LNCaP clone FGC (cell line): ENCODE results near the gene KCNH2.
"Not testable (repeated sequence)": the region's sequence is repeated elsewhere in the genome, so short reads cannot be mapped to it uniquely, and the experiment has no call there.

Experiments
- DNase-seq: peaks from one replicate; pipeline ENCODE4 v3.0.0-alpha.2; 2011; ENCODE audit warnings: low read depth
- H3K4me3 ChIP-seq: 2 replicates; pipeline ENCODE4 v1.5.1; 2011; ENCODE audit warnings: mild to moderate bottlenecking, low read depth, low read length, control low read depth
- TF ChIP-seq, protein P1 (sequence below): IDR thresholded peaks from 2 replicates; pipeline ENCODE4 v1.5.1; 2012; ENCODE audit warnings: mild to moderate bottlenecking; ENCODE audit not compliant: control insufficient read depth, insufficient read depth; ENCODE audit errors: extremely low read depth

Gene KCNH2

DNA sequence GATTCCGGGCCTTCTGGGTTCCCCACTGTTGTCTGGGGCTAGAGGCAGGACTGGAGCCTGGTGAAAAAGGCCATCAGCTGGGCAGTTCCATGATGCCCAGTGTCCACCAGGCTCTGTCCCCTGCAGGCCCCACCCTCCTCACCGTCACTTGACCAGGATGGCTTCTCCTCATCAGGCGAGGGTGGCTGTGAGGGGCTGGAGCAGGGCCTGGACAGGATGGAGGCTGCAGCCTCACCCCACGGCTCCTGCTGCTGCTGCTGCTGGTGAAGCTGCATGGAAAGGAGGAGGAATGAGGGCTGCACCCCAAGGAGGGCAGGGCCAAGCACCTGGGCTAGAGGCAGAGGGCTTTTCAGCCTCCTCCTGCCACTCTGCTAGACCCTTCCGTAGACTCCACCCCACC, 37.8 kb upstream of the KCNH2 start:
- no peak overlapping the region for H3K4me3 ChIP-seq
- TF ChIP-seq, protein P1, sequence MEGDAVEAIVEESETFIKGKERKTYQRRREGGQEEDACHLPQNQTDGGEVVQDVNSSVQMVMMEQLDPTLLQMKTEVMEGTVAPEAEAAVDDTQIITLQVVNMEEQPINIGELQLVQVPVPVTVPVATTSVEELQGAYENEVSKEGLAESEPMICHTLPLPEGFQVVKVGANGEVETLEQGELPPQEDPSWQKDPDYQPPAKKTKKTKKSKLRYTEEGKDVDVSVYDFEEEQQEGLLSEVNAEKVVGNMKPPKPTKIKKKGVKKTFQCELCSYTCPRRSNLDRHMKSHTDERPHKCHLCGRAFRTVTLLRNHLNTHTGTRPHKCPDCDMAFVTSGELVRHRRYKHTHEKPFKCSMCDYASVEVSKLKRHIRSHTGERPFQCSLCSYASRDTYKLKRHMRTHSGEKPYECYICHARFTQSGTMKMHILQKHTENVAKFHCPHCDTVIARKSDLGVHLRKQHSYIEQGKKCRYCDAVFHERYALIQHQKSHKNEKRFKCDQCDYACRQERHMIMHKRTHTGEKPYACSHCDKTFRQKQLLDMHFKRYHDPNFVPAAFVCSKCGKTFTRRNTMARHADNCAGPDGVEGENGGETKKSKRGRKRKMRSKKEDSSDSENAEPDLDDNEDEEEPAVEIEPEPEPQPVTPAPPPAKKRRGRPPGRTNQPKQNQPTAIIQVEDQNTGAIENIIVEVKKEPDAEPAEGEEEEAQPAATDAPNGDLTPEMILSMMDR, result no peak
- DNase-seq, result no peak

DNA sequence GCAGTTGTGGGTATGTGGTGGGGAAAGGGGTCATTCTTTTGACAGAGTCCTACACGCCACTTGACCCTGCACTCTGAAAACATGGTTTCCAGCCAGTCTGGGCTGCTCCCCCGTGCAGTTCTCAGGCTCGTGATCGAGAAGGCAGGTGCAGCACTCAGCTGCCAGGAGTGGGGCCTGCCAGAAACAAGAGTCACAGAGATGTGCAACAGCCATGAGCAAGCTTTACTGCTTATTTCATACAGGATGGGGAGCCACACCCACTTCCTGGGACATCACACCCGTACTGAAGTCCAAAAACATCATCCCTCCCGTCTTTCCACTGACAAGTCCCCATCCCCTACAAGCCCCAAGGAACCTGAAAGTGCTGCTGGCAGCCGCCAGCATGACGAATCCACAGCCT, 36.8 kb upstream of the KCNH2 start:
- no peak overlapping the region for H3K4me3 ChIP-seq
- TF ChIP-seq, protein P1, result no peak
- no peak for DNase-seq

DNA sequence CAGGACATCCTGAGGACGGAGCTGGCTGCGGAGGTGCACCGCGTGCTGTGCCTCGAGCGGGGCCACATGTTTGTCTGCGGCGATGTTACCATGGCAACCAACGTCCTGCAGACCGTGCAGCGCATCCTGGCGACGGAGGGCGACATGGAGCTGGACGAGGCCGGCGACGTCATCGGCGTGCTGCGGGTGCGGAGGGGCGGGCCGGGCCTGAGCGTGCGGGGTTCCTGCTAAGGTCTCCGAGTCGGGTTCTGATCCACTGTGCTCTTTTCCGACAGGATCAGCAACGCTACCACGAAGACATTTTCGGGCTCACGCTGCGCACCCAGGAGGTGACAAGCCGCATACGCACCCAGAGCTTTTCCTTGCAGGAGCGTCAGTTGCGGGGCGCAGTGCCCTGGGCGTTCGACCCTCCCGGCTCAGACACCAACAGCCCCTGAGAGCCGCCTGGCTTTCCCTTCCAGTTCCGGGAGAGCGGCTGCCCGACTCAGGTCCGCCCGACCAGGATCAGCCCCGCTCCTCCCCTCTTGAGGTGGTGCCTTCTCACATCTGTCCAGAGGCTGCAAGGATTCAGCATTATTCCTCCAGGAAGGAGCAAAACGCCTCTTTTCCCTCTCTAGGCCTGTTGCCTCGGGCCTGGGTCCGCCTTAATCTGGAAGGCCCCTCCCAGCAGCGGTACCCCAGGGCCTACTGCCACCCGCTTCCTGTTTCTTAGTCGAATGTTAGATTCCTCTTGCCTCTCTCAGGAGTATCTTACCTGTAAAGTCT, 35.8 kb upstream of the KCNH2 start:
- DNase-seq, result no peak

DNA sequence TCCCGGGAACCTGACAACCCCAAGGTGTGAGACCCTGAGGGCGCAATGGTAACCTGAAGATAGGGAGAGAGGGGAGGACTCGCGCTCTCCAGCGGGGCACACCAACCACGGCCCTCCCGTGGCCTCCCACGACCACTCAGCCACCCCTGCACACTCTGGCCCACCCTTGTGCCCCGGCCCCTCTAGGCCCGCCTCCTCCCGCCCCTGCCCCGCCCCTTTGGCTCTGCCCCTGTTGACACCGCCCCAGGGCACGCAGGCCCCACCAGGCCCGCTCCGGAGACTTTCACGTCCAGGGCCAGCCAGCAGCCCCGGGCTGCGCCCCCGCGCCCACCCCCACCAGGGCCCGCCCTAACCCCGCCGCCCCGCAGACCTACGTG, 35.2 kb upstream of the KCNH2 start:
- DNase-seq, result no peak
- no peak overlapping the region for H3K4me3 ChIP-seq
- TF ChIP-seq, protein P1, result no peak

More for the DNA sequence above, 35.8 kb upstream of the KCNH2 start:
- TF ChIP-seq, protein P1, result no peak
- H3K4me3 ChIP-seq, result no peak overlapping the region

DNA sequence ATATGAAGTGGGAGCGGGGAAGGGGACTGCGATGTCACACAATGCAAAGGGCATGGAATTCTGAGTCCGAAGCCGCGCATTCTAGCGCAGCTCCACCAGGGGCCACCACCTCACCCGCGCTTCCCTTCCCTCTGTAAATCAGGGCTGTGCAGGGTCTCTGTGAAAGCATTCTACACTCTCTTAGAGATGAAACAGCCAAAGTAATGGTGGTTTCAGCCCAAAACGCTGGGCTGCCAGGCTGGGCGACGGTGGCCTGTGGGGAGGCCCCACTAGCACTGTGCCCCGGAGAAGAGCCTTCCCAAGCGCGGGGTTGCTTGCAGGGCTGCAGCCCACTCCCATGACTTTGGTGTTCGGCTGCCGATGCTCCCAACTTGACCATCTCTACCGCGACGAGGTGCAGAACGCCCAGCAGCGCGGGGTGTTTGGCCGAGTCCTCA, 34.8 kb upstream of the KCNH2 start:
- TF ChIP-seq, protein P1, result peak; percentile 25; the same call in 1 of the 2 replicates
- H3K4me3 ChIP-seq, result no peak overlapping the region
- DNase-seq, result no peak

DNA sequence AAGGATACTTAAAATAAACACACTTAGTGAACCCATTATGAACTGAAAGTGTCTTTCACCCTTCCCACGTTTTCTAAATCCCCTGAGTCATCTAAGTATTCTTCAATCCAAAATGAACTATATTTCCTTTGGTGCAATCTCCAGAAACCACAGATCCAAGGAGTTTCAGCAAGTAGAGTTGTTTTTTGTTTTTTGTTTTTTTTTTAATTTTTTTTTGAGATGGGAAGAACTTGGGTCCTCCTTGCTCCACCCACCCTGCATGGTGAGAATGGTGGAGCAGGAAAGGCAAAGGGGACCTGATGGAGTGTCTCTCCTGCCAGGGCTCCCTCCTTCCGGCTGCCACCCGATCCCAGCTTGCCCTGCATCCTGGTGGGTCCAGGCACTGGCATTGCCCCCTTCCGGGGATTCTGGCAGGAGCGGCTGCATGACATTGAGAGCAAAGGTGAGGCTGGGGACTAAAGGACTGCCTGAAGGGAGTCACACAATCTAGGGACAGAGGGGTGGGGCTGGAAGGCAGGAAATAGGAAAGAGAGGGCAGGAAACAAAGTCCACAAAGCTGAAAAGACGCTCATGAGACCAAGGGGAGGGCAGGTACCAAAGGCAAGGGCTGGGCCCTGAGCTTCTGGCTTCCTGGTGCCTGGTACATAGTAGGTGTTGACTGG, 34.0 kb upstream of the KCNH2 start:
- TF ChIP-seq, protein P1, result no peak

DNA sequence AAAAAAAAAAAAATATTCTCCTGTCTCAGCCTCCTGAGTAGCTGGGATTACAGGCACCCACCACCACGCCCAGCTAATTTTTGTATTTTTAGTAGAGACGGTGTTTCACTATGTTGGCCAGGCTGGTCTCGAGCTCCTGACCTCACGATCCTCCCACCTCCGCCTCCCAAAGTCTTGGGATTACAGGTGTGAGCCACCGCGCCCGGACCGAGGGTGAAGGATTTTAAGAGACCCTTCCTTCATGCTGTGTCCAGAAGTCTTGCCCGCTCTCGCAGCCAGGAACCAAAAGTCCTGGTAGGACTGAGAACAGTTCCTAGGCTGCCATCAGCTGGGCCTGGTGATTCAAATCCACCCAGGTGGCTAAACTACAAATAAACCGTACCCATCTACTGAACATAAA, 33.5 kb upstream of the KCNH2 start:
- DNase-seq, H3K4me3 ChIP-seq: not testable (repeated sequence)

More for the DNA sequence above, 34.0 kb upstream of the KCNH2 start:
- no peak overlapping the region for H3K4me3 ChIP-seq
- no peak for DNase-seq
